ENCODE measurements around the gene NRF1. TPM values are rescaled to one million over a fixed set of nuclear protein-coding genes. Genes with fewer than 3 reads are reported as not detected.

Gene NRF1
- total and polyA plus RNA-seq, 2 of the 13 experiments (the other 11 are each of a cell fraction or from before 2014, with no cell fraction given): 9.3 to 10.1 TPM

DNA sequence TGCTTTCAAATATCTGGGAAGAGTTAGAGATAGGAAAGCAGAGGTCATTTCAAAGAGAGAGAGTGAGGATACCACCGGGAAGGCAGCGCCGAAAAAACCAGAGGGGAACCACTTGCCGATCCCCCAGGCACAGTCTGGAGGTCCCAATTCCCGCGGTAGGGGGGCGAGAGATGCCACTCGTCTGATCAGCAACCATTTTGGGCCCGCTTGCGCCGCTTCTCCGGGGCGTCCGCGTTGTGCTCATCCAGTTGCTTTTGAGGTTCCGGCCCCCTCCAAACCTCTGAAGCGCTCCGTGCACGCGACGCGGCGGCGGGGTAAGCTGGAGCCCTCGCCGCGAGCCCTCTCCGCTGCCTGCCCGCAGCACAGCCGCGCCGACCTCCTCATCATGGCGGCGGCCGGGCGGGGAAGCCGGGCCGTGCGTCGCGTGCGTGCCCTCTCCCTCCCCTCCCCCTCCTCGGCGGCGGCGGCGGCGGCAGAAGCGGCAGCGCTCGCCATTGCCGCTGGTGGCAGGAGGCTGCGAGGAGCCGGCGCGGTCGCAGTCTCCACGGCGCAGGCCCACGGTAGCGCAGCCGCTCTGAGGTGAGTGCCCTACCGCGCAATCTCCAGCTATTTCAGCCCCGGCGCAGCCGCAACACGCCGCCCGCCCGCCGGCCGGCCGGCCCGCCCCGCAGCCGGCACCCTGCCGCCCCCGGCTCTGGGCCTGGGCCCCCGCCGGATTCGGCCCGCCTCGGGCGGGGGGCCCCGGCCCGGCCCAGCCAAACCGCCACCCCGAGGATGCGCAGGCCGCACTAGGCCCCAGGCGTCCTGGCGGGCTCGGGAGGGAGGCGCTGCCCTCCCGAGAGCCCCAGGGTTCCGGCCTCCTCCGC, at the start of gene NRF1 (continued):
- TF ChIP-seq RELA (CRISPR knock-in tag; IDR thresholded peaks at IDR 0.05): peak; percentile 75; the same call in 1 of the 2 replicates
- peak; percentile 50; the same call in 1 of the 2 replicates for TF ChIP-seq CHD2 (IDR thresholded peaks at IDR 0.05; ENCODE audit: low read depth, low read length)
- TF ChIP-seq, protein P1, sequence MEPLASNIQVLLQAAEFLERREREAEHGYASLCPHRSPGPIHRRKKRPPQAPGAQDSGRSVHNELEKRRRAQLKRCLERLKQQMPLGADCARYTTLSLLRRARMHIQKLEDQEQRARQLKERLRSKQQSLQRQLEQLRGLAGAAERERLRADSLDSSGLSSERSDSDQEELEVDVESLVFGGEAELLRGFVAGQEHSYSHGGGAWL (CRISPR knock-in tag; IDR thresholded peaks at IDR 0.05): peak; percentile 82
- TF ChIP-seq GATAD1 (CRISPR knock-in tag; IDR thresholded peaks at IDR 0.05): peak; percentile 76
- no peak for TF ChIP-seq ZNF136 (CRISPR knock-in tag; IDR thresholded peaks at IDR 0.05; ENCODE audit: low read depth)
- no peak for TF ChIP-seq ZSCAN30 (CRISPR knock-in tag; IDR thresholded peaks at IDR 0.05)
- TF ChIP-seq ZNF558 (CRISPR knock-in tag; IDR thresholded peaks at IDR 0.05; ENCODE audit: borderline replicate concordance): peak; percentile 94; the same call in 1 of the 2 replicates
- TF ChIP-seq SP5 (CRISPR knock-in tag; IDR thresholded peaks at IDR 0.05; ENCODE audit: borderline replicate concordance, low read depth): 0 out of 2 replicates have a peak, but pooled peaks have one; percentile 43
- peak; percentile 67 for TF ChIP-seq ZNF792 (CRISPR knock-in tag; IDR thresholded peaks at IDR 0.05)
- TF ChIP-seq ZFP36 (IDR thresholded peaks at IDR 0.05; ENCODE audit: borderline replicate concordance, low read depth, low read length, partially characterized antibody): no peak
- TF ChIP-seq AHR (CRISPR knock-in tag; IDR thresholded peaks at IDR 0.05): peak; percentile 78; the same call in 1 of the 2 replicates
- no peak for TF ChIP-seq ATRX (CRISPR knock-in tag; IDR thresholded peaks at IDR 0.05; ENCODE audit: borderline replicate concordance)
- TF ChIP-seq, protein P2, sequence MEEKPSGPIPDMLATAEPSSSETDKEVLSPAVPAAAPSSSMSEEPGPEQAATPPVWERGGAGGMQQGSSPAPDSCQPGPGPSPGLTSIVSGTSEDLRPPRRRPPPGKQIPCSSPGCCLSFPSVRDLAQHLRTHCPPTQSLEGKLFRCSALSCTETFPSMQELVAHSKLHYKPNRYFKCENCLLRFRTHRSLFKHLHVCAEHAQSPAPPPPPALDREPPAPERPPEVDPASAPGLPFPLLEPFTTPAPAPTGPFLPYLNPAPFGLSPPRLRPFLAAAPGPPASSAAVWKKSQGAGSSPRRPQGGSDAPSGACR (CRISPR knock-in tag; IDR thresholded peaks at IDR 0.05): peak; percentile 67; the same call in 1 of the 2 replicates
- TF ChIP-seq, protein P3, sequence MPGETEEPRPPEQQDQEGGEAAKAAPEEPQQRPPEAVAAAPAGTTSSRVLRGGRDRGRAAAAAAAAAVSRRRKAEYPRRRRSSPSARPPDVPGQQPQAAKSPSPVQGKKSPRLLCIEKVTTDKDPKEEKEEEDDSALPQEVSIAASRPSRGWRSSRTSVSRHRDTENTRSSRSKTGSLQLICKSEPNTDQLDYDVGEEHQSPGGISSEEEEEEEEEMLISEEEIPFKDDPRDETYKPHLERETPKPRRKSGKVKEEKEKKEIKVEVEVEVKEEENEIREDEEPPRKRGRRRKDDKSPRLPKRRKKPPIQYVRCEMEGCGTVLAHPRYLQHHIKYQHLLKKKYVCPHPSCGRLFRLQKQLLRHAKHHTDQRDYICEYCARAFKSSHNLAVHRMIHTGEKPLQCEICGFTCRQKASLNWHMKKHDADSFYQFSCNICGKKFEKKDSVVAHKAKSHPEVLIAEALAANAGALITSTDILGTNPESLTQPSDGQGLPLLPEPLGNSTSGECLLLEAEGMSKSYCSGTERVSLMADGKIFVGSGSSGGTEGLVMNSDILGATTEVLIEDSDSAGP (CRISPR knock-in tag; IDR thresholded peaks at IDR 0.05; ENCODE audit: borderline replicate concordance): peak; percentile 68
- TF ChIP-seq, protein P4, sequence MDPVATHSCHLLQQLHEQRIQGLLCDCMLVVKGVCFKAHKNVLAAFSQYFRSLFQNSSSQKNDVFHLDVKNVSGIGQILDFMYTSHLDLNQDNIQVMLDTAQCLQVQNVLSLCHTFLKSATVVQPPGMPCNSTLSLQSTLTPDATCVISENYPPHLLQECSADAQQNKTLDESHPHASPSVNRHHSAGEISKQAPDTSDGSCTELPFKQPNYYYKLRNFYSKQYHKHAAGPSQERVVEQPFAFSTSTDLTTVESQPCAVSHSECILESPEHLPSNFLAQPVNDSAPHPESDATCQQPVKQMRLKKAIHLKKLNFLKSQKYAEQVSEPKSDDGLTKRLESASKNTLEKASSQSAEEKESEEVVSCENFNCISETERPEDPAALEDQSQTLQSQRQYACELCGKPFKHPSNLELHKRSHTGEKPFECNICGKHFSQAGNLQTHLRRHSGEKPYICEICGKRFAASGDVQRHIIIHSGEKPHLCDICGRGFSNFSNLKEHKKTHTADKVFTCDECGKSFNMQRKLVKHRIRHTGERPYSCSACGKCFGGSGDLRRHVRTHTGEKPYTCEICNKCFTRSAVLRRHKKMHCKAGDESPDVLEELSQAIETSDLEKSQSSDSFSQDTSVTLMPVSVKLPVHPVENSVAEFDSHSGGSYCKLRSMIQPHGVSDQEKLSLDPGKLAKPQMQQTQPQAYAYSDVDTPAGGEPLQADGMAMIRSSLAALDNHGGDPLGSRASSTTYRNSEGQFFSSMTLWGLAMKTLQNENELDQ (CRISPR knock-in tag; IDR thresholded peaks at IDR 0.05; ENCODE audit: borderline replicate concordance): no peak
- TF ChIP-seq HNF4A (CRISPR knock-in tag; IDR thresholded peaks at IDR 0.05): no peak
- peak; percentile 60 for TF ChIP-seq ZNF768 (CRISPR knock-in tag; IDR thresholded peaks at IDR 0.05)
- peak; percentile 80; the same call in 1 of the 2 replicates for TF ChIP-seq KMT2A (CRISPR knock-in tag; IDR thresholded peaks at IDR 0.05)
- TF ChIP-seq, protein P5, sequence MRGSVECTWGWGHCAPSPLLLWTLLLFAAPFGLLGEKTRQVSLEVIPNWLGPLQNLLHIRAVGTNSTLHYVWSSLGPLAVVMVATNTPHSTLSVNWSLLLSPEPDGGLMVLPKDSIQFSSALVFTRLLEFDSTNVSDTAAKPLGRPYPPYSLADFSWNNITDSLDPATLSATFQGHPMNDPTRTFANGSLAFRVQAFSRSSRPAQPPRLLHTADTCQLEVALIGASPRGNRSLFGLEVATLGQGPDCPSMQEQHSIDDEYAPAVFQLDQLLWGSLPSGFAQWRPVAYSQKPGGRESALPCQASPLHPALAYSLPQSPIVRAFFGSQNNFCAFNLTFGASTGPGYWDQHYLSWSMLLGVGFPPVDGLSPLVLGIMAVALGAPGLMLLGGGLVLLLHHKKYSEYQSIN (CRISPR knock-in tag; IDR thresholded peaks at IDR 0.05; ENCODE audit: borderline replicate concordance): no peak
- TF ChIP-seq SRY (CRISPR knock-in tag; IDR thresholded peaks at IDR 0.05): 0 out of 2 replicates have a peak, but pooled peaks have one; percentile 34
- TF ChIP-seq JARID2 (CRISPR knock-in tag; IDR thresholded peaks at IDR 0.05; ENCODE audit: insufficient replicate concordance): no peak
- TF ChIP-seq KDM5A (IDR thresholded peaks at IDR 0.05; ENCODE audit: borderline replicate concordance, low read length): peak; percentile 50; the same call in 1 of the 2 replicates
- TF ChIP-seq ZNF121 (CRISPR knock-in tag; IDR thresholded peaks at IDR 0.05): peak; percentile 97
